ENCODE measurements around the gene PNMT.

DNA sequence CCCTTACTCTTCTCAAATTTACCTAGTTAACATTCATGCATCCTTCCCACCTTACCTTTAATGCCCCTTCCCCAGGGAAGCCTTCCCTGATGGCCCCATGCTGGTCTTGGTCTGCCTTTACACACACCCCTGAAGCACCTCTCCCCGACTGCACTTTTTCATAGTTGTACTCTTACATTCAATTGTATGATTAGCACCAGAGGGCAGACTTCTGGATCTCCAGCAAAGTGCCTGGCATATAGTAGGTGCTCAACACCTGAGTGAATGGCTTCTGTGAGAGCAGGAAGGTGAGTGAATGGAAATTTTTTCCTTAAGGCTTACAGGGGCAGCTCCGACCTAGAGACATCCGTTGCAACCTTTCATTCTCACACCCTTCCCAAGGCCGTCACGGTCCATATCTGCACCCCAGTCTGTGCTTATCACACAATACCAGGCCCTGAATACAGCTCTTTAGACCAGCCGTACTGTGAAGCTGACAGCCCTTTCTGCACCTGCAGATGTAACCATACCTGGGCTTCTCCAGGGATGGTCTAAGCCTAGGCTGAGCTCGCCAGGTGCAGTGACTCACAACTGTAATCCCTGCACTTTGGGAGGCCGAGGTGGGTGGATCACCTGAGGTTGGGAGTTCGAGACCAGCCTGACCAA lies 15.2 kb downstream of the PNMT start:
- TF ChIP-seq SUZ12 (IDR thresholded peaks at IDR 0.05; ENCODE audit: extremely low read depth, insufficient read depth, insufficient read length) (no peak), ZNF274 (IDR thresholded peaks at IDR 0.05; ENCODE audit: low read depth, low read length) (no peak)

All from NT2/D1 (cell line).